GM12801 (cell line): ENCODE results near the gene CHGA.

Experiments
- TF ChIP-seq, protein P1 (sequence below): IDR thresholded peaks from one replicate; pipeline ENCODE4 v1.5.1; 2011; ENCODE audit warnings: control low read depth; ENCODE audit not compliant: insufficient read length; ENCODE audit errors: extremely low read depth

Gene CHGA

DNA sequence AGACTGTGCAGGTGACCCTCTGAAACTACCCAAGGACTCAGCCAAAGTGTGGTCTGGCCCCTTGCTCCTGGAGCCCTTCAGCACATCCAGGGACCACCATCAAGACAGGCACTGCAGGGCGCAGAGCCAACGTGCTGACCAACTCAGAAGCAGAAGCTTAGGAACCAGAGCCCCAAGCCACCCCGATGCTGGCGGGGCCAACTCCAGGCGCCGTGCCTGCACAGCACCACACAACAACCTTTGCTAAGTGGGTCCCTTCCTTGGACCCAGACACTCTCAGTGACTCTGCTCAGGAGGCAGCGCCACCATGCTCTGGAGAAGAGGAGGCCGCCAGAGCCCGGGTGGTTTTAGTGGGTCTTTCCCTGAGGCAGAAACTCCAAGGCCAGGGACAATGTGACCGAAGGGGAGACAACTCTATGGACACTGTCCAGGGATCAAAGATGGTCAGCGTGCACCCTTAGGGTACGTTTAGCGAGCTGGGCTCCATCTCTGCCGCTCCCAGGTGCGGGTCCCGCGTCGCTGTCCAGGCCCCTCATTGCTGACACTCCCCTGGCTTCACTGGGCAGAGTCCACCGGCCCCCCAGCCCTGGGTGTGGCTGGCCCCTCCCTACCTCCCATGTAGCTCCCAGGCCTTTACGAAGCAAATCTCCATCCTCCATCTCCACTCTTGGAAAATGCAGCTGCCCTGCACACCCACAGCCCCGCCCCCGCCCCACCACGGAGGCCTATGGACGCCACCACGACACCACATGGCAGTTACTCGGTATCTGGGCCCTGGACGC is 16.1 kb downstream of the CHGA start:
- TF ChIP-seq, protein P1, sequence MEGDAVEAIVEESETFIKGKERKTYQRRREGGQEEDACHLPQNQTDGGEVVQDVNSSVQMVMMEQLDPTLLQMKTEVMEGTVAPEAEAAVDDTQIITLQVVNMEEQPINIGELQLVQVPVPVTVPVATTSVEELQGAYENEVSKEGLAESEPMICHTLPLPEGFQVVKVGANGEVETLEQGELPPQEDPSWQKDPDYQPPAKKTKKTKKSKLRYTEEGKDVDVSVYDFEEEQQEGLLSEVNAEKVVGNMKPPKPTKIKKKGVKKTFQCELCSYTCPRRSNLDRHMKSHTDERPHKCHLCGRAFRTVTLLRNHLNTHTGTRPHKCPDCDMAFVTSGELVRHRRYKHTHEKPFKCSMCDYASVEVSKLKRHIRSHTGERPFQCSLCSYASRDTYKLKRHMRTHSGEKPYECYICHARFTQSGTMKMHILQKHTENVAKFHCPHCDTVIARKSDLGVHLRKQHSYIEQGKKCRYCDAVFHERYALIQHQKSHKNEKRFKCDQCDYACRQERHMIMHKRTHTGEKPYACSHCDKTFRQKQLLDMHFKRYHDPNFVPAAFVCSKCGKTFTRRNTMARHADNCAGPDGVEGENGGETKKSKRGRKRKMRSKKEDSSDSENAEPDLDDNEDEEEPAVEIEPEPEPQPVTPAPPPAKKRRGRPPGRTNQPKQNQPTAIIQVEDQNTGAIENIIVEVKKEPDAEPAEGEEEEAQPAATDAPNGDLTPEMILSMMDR, result no peak

- TF ChIP-seq, protein P1, result no peak
Measured at GRCh38 chr14:92939699-92940098, 16.7 kb downstream of the CHGA start.

- TF ChIP-seq, protein P1, result no peak
Measured at GRCh38 chr14:92940543-92940942, 17.6 kb downstream of the CHGA start.

- TF ChIP-seq, protein P1, result no peak
Measured at GRCh38 chr14:92941531-92941930, 18.6 kb downstream of the CHGA start.

DNA sequence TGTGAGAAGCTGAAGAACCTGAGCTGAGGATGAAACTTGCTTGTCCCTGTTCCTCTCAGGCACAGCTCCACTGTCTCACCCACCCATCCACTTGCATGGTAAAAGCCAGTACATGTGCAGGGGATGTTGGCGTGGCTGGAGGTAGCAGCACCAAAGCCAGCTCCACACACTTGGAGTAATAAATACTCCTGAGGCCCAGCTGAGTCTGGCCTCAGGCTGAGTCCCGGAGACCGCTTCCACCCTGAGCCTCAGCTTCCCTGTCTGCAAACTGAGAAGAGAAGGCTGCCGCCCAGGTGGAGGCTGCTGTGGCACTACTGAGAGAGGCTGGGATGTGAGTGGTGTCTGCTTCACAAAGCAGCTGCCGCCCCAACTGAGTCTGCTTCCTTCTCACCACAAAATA is 19.2 kb downstream of the CHGA start:
- TF ChIP-seq, protein P1, result no peak

DNA sequence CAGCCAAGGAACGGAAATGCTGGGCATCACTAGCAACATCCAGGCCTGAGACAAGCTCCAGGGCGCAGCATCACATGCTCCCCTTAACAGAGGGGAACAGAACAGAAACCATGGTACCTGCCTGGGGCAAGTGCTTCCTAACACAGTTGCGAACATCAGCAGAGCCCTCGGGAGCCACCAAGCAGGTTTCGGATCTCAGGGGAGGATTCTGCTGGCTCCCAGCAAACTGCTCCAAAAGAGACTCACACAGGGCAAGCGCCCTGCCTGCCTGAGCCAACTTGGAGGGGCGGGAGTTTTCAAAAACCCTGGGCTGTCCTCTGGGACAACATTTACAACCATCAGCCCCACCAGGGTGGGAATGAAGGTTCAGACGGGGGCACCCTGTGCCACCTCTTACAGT is 19.6 kb downstream of the CHGA start:
- TF ChIP-seq, protein P1, result no peak

- TF ChIP-seq, protein P1, result no peak
Measured at GRCh38 chr14:92942976-92943710, 20.2 kb downstream of the CHGA start.
